ENCODE data around the gene CFAP251. TPM values are rescaled to one million over a fixed set of nuclear protein-coding genes. Genes with fewer than 3 reads are reported as not detected.

The CFAP251 gene
- total RNA-seq, 4 donors from 2014 or later: 0.30 to 6.2 (median 3.4) TPM

DNA sequence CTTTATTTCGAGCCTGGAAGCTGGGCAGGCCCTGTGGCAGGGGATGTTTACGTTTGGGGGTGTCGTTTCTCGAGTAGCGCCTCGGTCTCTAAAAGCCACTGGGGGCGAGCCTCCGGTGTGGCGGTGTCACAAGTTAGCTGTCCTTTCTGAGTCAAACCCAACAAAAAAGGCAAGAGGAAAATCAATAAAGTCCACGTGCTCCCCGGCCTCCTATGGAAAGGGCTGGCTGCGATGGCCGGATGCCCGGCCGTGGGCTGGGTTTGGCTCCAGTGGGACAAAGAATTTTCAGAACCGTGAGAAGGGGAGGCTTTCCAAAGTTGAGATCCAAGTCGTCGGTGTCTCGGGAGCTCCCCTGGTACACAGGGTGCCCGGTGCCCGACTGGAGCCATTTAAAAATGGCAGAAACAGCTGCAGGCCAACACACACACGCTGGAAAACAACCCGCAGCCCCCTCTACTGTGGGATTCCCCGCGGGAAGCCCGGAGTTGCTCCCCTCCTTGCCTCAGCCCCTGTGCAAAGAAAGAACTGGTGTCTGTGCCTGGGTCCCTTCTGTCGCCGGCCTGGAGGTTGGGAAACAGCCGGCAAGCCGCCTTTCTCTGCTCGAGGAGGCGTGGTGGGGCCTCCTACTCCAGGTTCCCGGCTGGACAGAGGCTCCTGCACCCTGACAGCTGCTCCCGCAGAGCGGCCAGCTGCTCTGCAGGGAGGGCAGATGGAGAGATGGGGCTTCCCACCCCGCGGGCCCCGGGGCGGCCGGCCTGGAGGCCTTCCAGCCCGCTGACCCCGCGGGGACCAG lies 105.1 kb downstream of the CFAP251 start:
- no peak for TF ChIP-seq POLR2A (IDR thresholded peaks at IDR 0.05)
- TF ChIP-seq, protein P1, sequence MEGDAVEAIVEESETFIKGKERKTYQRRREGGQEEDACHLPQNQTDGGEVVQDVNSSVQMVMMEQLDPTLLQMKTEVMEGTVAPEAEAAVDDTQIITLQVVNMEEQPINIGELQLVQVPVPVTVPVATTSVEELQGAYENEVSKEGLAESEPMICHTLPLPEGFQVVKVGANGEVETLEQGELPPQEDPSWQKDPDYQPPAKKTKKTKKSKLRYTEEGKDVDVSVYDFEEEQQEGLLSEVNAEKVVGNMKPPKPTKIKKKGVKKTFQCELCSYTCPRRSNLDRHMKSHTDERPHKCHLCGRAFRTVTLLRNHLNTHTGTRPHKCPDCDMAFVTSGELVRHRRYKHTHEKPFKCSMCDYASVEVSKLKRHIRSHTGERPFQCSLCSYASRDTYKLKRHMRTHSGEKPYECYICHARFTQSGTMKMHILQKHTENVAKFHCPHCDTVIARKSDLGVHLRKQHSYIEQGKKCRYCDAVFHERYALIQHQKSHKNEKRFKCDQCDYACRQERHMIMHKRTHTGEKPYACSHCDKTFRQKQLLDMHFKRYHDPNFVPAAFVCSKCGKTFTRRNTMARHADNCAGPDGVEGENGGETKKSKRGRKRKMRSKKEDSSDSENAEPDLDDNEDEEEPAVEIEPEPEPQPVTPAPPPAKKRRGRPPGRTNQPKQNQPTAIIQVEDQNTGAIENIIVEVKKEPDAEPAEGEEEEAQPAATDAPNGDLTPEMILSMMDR (IDR thresholded peaks at IDR 0.05): no peak
- DNase-seq (ENCODE audit: low spot score in 2 of 2): peak; percentile 67 to 95
- H3K4me3 ChIP-seq (ENCODE audit: low read depth, poor library complexity, severe bottlenecking): peak overlapping the region; percentile 49
- 5 to 7% methylated on average over 34 to 36 of the region's 43 CpGs for WGBS, 2 donors
- intact Hi-C loops (cut with DNase I; ENCODE audit: low total_unique reads): no loop called here

DNA sequence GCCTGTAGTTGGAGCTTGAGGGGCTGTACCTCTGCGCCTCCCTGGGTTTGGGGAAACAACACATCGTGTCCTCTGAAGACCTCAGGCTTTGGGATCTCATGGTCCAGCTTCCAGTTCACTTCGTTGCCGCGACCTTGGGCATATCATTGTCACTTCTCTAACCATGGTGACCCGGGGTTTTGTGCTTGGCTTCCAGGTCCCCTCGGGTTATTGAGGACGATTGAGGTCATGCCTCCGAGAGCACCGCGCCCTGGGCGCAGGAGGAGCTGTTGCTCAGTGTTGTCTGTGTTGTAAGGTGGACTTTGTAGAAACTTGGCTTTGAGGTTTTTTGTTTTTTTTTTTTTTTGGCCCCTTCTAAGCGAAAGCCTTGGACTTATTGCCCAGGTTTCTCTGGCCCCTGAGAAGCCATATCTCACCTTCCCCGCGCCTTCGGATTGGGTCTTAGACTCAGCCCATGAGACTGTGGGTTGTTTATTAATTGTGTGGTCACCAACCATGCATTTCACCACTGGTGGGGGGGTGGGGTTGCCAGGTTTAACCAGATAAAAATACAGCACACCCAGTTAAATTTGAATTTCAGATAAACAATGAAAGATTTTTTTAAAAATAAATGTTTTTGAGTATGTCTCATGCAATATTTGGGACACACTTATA lies 105.9 kb downstream of the CFAP251 start:
- DNase-seq (ENCODE audit: low spot score in 2 of 2): no peak
- WGBS, 2 donors: 77 to 79% methylated on average over 15 to 16 of the region's 16 CpGs
- intact Hi-C loops (cut with DNase I; ENCODE audit: low total_unique reads): no loop called here
- H3K4me3 ChIP-seq (ENCODE audit: low read depth, poor library complexity, severe bottlenecking): no peak overlapping the region
- no peak for TF ChIP-seq POLR2A (IDR thresholded peaks at IDR 0.05)
- TF ChIP-seq, protein P1 (IDR thresholded peaks at IDR 0.05): no peak

DNA sequence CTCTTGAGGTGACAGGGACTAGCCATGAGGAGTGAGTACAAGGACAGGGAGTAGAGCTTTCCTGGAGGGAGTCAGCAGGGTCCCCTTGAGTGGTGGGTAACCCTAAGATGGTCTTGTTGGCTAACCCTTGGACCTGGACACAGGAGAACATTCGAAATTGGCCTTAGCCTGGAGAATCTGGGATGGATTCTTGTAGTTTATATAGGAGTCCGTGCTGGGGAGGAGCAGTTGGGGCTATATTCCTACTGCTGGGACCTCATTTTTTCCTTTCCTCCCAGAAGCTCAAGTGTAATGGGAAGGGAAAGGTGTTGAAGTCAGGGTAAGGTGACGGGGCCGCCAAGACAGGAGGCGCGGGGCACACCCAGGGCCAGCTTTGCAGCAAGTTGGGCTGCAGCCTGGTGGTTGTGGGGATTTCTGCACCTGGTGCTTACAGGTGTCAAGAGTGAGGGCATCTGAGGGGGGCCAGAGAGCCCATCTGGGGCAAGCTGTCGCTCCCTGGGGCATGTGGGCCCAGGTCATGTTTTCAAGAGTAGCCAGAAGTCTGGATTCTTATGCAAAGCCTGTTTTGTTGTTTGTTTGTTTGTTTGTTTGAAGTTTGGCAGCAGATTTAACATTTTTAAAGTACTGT lies 108.4 kb downstream of the CFAP251 start:
- 91 to 97% methylated on average over 7 of the region's 7 CpGs for WGBS, 2 donors
- DNase-seq (ENCODE audit: low spot score in 2 of 2): no peak
- no peak for TF ChIP-seq POLR2A (IDR thresholded peaks at IDR 0.05)
- TF ChIP-seq, protein P1 (IDR thresholded peaks at IDR 0.05): no peak
- no peak overlapping the region for H3K4me3 ChIP-seq (ENCODE audit: low read depth, poor library complexity, severe bottlenecking)
- intact Hi-C loops (cut with DNase I; ENCODE audit: low total_unique reads): no loop called here

DNA sequence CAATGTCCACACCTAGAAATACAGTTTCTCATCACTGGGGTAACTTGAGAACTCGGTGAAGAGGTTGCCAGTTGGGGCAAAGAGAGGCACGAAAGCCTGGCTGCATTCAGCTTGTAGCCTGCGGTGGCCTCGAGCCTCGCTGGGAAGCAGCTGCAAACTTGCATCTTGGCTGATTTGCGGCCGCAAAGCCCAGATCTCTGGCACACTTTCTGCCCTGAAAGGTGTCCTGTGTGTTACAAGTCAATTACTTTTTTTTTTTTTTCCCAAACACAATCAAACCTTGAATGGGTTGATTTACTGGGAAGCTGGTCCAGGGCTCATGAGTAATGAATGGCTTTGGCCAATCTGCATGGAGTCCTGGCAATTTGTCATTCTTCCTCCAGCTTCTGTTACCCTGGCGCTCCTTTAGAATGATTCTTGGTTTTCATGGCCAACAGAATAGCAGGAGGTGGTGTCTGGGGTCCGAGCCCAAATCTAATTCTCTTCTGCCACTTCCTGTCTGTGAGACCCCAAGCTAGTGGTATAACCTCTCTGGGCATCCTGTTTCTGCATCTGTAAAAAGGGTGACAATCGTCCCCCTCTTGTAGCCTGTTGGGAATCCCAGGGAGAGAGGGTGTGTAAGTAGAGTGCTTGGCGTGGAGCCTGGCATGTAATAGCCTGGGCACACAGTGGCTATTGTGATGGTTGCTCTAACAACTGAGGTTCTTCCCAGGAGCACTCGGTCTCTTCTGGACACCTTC lies 109.9 kb downstream of the CFAP251 start:
- DNase-seq (ENCODE audit: low spot score in 2 of 2): no peak
- no peak overlapping the region for H3K4me3 ChIP-seq (ENCODE audit: low read depth, poor library complexity, severe bottlenecking)
- 44 to 48% methylated on average over 12 of the region's 12 CpGs for WGBS, 2 donors
- TF ChIP-seq, protein P1 (IDR thresholded peaks at IDR 0.05): no peak
- TF ChIP-seq POLR2A (IDR thresholded peaks at IDR 0.05): no peak
- intact Hi-C loops (cut with DNase I; ENCODE audit: low total_unique reads): no loop called here

DNA sequence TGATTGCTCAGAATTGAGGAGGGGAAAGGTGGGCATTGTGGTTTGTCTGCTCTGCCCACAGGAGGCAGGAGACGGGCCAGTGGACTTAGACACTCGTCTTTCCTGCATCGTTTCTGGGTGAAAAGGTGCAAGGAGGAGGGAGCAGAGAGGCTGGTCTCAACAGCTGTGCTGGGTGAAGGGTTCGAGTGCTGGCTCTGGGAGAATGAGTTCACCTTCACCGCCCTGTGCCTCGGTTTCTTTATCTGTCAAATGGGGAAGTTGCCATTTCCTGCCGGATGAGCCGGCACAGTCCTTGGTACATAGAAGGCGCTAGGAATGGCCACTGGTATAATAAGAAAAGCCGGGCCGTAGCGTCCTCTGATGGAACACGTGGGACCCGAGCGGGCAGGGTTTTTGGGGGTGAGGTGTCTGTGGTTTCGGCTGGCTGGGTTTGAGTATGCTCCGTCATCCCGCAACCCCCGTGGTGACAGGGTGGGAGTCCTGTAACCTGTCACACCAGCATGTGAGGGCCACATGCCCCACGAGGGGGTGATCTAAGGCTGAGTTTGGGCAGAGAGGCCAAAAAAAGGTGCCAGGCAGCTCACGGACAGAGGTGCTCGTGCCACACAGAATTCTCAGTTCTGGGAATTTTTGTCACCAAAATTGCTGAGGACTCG lies 110.6 kb downstream of the CFAP251 start:
- DNase-seq (ENCODE audit: low spot score in 2 of 2): no peak
- TF ChIP-seq, protein P1 (IDR thresholded peaks at IDR 0.05): no peak
- no peak for TF ChIP-seq POLR2A (IDR thresholded peaks at IDR 0.05)

More for the DNA sequence above, 110.6 kb downstream of the CFAP251 start:
- 85% methylated on average over 22 to 23 of the region's 23 CpGs for WGBS, 2 donors
- intact Hi-C loops (cut with DNase I; ENCODE audit: low total_unique reads): no loop called here
- no peak overlapping the region for H3K4me3 ChIP-seq (ENCODE audit: low read depth, poor library complexity, severe bottlenecking)

Measured in lower leg skin (tissue), 4 donors.